Liver (tissue), 9 donors: ENCODE results near the gene ADRM1. TPM values are rescaled to one million over a fixed set of nuclear protein-coding genes. Genes with fewer than 3 reads are reported as not detected.

ENCODE experiments used
- DNase-seq: peaks from one replicate; pipeline ENCODE4 v3.0.0-alpha.2; 2017; ENCODE audit warnings: low spot score
- H3K27ac ChIP-seq, 2 donors: one replicate each; pipeline ENCODE4 v1.7.0; 2013; ENCODE audit warnings: inconsistent platforms in 2 of 2, low read length in 2 of 2, control low read depth in 1 of 2, low read depth in 1 of 2, mild to moderate bottlenecking in 1 of 2
- H3K27me3 ChIP-seq, 4 donors: one replicate each; pipeline versions ENCODE4 v1.6.1 to v1.7.0; 2013; ENCODE audit warnings: low read length in 3 of 4, inconsistent platforms in 1 of 4, mild to moderate bottlenecking in 1 of 4, moderate library complexity in 1 of 4; ENCODE audit not compliant: control insufficient read depth in 4 of 4, insufficient read depth in 4 of 4
- H3K36me3 ChIP-seq, 4 donors: one replicate each; pipeline versions ENCODE4 v1.6.1 to v1.7.0; 2013; ENCODE audit warnings: low read length in 3 of 4, mild to moderate bottlenecking in 3 of 4, low read depth in 1 of 4, moderate library complexity in 1 of 4; ENCODE audit not compliant: control insufficient read depth in 4 of 4, insufficient read depth in 3 of 4
- H3K4me1 ChIP-seq, 4 donors: one replicate each; pipeline versions ENCODE4 v1.6.1 to v1.7.0; 2013; ENCODE audit warnings: low read length in 3 of 4, mild to moderate bottlenecking in 3 of 4, moderate library complexity in 1 of 4; ENCODE audit not compliant: control insufficient read depth in 4 of 4, insufficient read depth in 4 of 4
- H3K4me3 ChIP-seq, 3 donors: one replicate each; pipeline versions ENCODE4 v1.6.1 to v1.7.0; 2013; ENCODE audit warnings: low read length in 3 of 3, control low read depth in 1 of 3, low read depth in 1 of 3, mild to moderate bottlenecking in 1 of 3
- H3K9ac ChIP-seq, 2 donors: one replicate each; pipeline ENCODE4 v1.7.0; 2013; ENCODE audit warnings: low read length in 2 of 2, mild to moderate bottlenecking in 2 of 2, moderate library complexity in 2 of 2, control low read depth in 1 of 2, low read depth in 1 of 2
- H3K9me3 ChIP-seq, 4 donors: one replicate each; pipeline versions ENCODE4 v1.6.1 to v1.7.0; 2013; ENCODE audit warnings: low read length in 3 of 4; ENCODE audit not compliant: control insufficient read depth in 4 of 4
- EGR1 ChIP-seq, 2 donors: IDR thresholded peaks; 2 replicates each; pipeline ENCODE4 v1.6.1; 2016 to 2018; ENCODE audit warnings: antibody characterized with exemption in 2 of 2, low read depth in 2 of 2
- FOXA1 ChIP-seq: IDR thresholded peaks from 2 replicates; pipeline ENCODE4 v1.6.1; 2016; ENCODE audit warnings: antibody characterized with exemption
- FOXA2 ChIP-seq: IDR thresholded peaks from 2 replicates; pipeline ENCODE4 v1.6.1; 2016; ENCODE audit warnings: antibody characterized with exemption
- GABPA ChIP-seq, 2 donors: IDR thresholded peaks in 1 of 2; conservative IDR thresholded peaks in 1 of 2; 2 replicates each; pipeline ENCODE4 v1.6.1; 2016; ENCODE audit warnings: antibody characterized with exemption in 2 of 2, mild to moderate bottlenecking in 1 of 2, moderate library complexity in 1 of 2
- HNF4A ChIP-seq, 2 donors: conservative IDR thresholded peaks; 2 replicates each; pipeline ENCODE4 v1.6.1; 2016; ENCODE audit warnings: antibody characterized with exemption in 2 of 2, mild to moderate bottlenecking in 2 of 2
- HNF4G ChIP-seq: IDR thresholded peaks from 2 replicates; pipeline ENCODE4 v1.6.1; 2016; ENCODE audit warnings: antibody characterized with exemption
- JUND ChIP-seq, 2 donors: IDR thresholded peaks; 2 replicates each; pipeline ENCODE4 v1.6.1; 2016; ENCODE audit warnings: antibody characterized with exemption in 2 of 2
- NR2F2 ChIP-seq: IDR thresholded peaks from 2 replicates; pipeline ENCODE4 v1.6.1; 2016; ENCODE audit warnings: antibody characterized with exemption
- RAD21 ChIP-seq, 2 donors: IDR thresholded peaks; 2 replicates each; pipeline ENCODE4 v1.6.1; 2016; ENCODE audit warnings: antibody characterized with exemption in 2 of 2, mild to moderate bottlenecking in 2 of 2
- REST ChIP-seq: IDR thresholded peaks from 2 replicates; pipeline ENCODE4 v1.6.1; 2016; ENCODE audit warnings: antibody characterized with exemption, mild to moderate bottlenecking
- RXRA ChIP-seq, 2 donors: IDR thresholded peaks; 2 replicates each; pipeline ENCODE4 v1.6.1; 2017 to 2018; ENCODE audit warnings: antibody characterized with exemption in 2 of 2, mild to moderate bottlenecking in 1 of 2
- SP1 ChIP-seq: IDR thresholded peaks from 2 replicates; pipeline ENCODE4 v1.6.1; 2018; ENCODE audit warnings: antibody characterized with exemption, mild to moderate bottlenecking
- TAF1 ChIP-seq: conservative IDR thresholded peaks from 2 replicates; pipeline ENCODE4 v1.6.1; 2016; ENCODE audit warnings: antibody characterized with exemption, mild to moderate bottlenecking
- YY1 ChIP-seq: IDR thresholded peaks from 2 replicates; pipeline ENCODE4 v1.6.1; 2016; ENCODE audit warnings: antibody characterized with exemption, mild to moderate bottlenecking
- WGBS: extraction: QIAGEN DNeasy Blood & Tissue Kit; methylation state at CpG from one replicate; pipeline ENCODE4 v1.1.7; 2013; 5-methylcytosine and 5-hydroxymethylcytosine counted together
- polyA plus RNA-seq, 2 donors: library from polyadenylated mRNA; stranded (reverse) in 1 of 2; unstranded in 1 of 2; fragments of 200-250 nt in 1 of 2; fragments of >200 nt in 1 of 2; fragmentation: Nextera tagmentation in 1 of 2; extraction: Ambion mirVana in 1 of 2; gene quantifications; one replicate each; pipeline versions ENCODE4 v1.2.1 to v1.2.3, GENCODE V29; 2013 to 2015
- total RNA-seq, 2 donors: library from RNA; depleted of rRNA; stranded (reverse); fragments of >200 nt; gene quantifications; one replicate each; pipeline ENCODE4 v1.2.3, GENCODE V29; 2014
- TF ChIP-seq, protein P1 (sequence below): fragments of 150-350 bp; IDR thresholded peaks from 2 replicates; pipeline ENCODE4 v1.5.1; 2017; ENCODE audit warnings: improper control_type of control experiment, low read depth, low read length; ENCODE audit not compliant: missing input control
- TF ChIP-seq, protein P2 (sequence below): IDR thresholded peaks from 2 replicates; pipeline ENCODE4 v1.6.1; 2016; ENCODE audit warnings: antibody characterized with exemption
- TF ChIP-seq, protein P3 (sequence below): IDR thresholded peaks from 2 replicates; pipeline ENCODE4 v1.6.1; 2016; ENCODE audit warnings: antibody characterized with exemption
- TF ChIP-seq, protein P4 (sequence below): IDR thresholded peaks from 2 replicates; pipeline ENCODE4 v1.6.1; 2016; ENCODE audit warnings: antibody characterized with exemption
- donor health status: healthy.
- donor health status: healthy.
- donor health status: healthy.
- donor health status: healthy.
- donor health status: healthy.

The ADRM1 gene
- total and polyA plus RNA-seq, 4 donors, result 45.3 to 91.0 (median 77.3) TPM

DNA sequence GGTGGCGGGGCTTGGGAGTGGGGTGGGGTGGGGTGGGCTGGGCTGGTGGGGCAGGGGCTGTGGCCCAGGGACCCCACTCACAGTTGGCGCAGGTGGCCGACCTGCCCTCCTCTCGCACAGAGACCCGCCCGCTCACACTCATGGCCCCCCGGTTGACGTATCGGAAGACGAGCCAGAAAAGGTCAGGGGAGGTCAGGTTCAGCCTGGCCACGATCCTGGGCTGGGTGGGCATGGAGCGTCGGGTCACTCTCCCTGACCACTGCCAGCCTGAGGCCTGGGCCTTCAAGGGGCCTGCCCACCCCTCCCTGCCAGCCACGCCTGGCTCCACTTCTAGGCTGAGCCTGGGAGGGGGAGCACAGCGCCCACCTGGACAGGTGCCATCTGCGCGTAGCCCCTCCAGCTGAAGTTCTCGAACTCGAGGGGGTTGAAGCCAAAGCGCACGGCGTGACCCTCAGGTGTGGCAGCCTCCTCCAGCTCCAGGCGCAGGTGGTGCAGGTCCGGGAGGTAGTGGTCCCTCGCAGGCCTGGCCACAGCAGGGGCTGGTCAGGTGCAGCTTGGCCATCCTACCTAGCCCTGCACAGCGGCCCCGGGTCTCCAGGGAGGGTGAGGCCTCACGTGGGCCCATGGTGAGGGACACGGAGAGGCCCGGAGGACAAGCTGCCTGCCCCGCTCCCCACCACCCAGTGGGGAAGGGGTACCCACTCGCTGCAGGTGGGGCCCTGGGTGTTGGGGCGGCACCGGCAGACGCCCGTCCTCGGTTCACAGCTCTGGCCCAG lies 31.2 kb downstream of the ADRM1 start:
- Histone ChIP-seq H3K4me3 (no peak overlapping the region), H3K27ac (no peak overlapping the region), H3K27me3 (no peaks in the 10 kb centered on the region), H3K4me1 (no peaks in the 10 kb centered on the region), H3K9me3 (no peaks in the 10 kb centered on the region), H3K36me3 (peaks cover 0 to 55% (median 19%) of the 10 kb centered on the region in 4 donors), H3K9ac (no peak overlapping the region)
- DNase-seq, result no peak
- TF ChIP-seq, protein P1, sequence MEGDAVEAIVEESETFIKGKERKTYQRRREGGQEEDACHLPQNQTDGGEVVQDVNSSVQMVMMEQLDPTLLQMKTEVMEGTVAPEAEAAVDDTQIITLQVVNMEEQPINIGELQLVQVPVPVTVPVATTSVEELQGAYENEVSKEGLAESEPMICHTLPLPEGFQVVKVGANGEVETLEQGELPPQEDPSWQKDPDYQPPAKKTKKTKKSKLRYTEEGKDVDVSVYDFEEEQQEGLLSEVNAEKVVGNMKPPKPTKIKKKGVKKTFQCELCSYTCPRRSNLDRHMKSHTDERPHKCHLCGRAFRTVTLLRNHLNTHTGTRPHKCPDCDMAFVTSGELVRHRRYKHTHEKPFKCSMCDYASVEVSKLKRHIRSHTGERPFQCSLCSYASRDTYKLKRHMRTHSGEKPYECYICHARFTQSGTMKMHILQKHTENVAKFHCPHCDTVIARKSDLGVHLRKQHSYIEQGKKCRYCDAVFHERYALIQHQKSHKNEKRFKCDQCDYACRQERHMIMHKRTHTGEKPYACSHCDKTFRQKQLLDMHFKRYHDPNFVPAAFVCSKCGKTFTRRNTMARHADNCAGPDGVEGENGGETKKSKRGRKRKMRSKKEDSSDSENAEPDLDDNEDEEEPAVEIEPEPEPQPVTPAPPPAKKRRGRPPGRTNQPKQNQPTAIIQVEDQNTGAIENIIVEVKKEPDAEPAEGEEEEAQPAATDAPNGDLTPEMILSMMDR, result no peak
- TF ChIP-seq JUND (IDR thresholded peaks at IDR 0.05), result no peak
- no peak for TF ChIP-seq YY1
- no peak for TF ChIP-seq NR2F2
- no peak for TF ChIP-seq FOXA2
- TF ChIP-seq, protein P2, sequence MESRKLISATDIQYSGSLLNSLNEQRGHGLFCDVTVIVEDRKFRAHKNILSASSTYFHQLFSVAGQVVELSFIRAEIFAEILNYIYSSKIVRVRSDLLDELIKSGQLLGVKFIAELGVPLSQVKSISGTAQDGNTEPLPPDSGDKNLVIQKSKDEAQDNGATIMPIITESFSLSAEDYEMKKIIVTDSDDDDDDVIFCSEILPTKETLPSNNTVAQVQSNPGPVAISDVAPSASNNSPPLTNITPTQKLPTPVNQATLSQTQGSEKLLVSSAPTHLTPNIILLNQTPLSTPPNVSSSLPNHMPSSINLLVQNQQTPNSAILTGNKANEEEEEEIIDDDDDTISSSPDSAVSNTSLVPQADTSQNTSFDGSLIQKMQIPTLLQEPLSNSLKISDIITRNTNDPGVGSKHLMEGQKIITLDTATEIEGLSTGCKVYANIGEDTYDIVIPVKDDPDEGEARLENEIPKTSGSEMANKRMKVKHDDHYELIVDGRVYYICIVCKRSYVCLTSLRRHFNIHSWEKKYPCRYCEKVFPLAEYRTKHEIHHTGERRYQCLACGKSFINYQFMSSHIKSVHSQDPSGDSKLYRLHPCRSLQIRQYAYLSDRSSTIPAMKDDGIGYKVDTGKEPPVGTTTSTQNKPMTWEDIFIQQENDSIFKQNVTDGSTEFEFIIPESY, result no peak
- no peak for TF ChIP-seq REST
- TF ChIP-seq GABPA (IDR thresholded peaks at IDR 0.05 in 1 of 2, conservative IDR thresholded peaks at IDR 0.05 in 1 of 2), result no peak
- no peak for TF ChIP-seq TAF1
- TF ChIP-seq HNF4G, result no peak
- no peak for TF ChIP-seq RAD21 (IDR thresholded peaks at IDR 0.05)
- no peak for TF ChIP-seq HNF4A (conservative IDR thresholded peaks at IDR 0.05)
- TF ChIP-seq, protein P3, sequence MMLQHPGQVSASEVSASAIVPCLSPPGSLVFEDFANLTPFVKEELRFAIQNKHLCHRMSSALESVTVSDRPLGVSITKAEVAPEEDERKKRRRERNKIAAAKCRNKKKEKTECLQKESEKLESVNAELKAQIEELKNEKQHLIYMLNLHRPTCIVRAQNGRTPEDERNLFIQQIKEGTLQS, result no peak
- no peak for TF ChIP-seq SP1
- TF ChIP-seq EGR1 (IDR thresholded peaks at IDR 0.05; ENCODE audit: low read depth in 2 of 2), result no peak
- no peak for TF ChIP-seq FOXA1
- TF ChIP-seq, protein P4, sequence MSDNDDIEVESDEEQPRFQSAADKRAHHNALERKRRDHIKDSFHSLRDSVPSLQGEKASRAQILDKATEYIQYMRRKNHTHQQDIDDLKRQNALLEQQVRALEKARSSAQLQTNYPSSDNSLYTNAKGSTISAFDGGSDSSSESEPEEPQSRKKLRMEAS, result no peak
- TF ChIP-seq RXRA (IDR thresholded peaks at IDR 0.05), result no peak
- WGBS, result 88% methylated on average over 37 of the region's 37 CpGs
